Stimulated activated CD8-positive, alpha-beta memory T cell treated with anti-CD3 and anti-CD28 coated beads, Interleukin-15, amount 100 ng/mL, for 4 hours (primary cell): ENCODE data around the gene SCRN2.
A peak's percentile ranks its signal among the peaks of the same experiment; 100 is the strongest.

Experiments used
- DNase-seq, 2 donors: peaks; one replicate each; pipeline ENCODE4 v3.0.0-alpha.2; 2020; ENCODE audit warnings: low read depth in 2 of 2

The SCRN2 gene

DNA sequence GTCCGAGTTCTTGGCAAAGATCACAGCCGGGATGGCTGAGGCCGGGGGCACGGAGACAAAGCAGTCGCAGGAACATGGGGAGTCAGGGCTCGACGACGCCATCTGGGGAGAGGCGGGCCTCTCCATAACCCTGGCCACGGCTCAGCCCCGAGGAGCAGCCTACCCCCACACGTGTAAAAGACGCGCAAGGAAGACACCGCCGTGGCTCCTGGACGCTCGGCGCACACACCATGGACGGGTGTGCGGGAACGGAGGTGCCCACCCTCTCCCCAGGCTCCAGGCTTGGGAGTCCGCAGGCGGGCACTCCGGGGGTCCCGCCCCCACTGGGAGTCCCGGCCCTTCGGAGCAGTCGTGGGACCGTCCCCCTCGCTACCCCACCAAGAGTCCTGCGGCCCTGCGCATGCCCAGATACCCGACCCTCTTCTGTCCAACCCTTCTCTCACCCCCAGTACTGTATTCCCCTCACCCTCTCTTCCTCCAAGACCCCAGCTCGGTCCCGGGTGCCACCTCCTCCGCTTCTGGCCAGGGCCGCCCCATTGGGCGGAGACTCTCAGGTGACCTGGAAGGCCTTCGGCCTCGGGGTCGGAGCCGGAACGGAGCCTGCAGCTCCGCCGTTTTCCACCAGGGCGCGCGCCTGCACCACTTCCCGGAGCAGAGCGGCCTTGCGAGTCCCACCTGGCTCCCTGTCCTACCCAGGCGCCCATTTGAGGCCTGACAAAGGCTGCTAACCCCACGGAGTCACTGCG is at the start of gene SCRN2:
SCRN2 (minus strand) TSS at position 532 of the 746 bp plus-strand sequence; CDS start at position 102, 430 bp downstream.
- peak; percentile 62 to 67 for DNase-seq

DNA sequence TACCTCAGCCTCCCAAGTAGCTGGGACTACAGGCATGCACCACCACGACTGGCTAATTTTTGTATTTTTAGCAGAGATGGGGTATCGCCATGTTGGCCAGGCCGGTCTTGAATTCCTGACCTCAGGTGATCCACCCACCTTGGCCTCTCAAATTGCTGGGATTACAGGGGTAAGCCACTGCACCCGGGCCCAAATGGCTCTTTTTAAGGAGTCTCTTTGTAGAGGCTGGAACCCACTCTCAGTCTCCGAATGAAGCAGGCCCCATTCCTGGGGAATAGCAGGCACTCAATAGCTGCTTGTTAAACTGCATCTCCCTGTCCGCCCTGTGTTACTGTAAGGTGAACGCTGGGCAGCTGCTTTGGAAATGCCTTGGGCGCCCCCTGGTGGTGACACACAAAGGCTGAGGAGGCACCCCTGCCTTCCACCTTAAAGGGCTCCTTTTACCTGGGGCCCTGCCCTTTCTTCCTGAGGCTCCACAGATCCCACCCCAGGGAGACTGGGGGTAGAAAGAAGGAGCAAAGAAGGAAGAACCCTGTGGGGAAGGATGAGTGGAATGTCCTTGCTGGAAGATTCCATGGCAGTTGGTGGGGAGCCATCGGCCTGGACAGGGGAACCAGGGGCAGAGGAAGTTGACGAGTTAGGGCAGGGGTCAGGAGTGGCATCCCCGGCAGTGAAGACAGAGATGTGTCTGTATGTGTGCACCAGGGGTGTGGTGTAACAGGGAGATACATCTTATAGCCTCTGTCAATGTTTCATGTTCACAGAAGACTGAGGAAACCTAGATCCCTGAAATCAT is 48.9 kb upstream of the SCRN2 start:
- DNase-seq: peak; percentile 70 to 79

DNA sequence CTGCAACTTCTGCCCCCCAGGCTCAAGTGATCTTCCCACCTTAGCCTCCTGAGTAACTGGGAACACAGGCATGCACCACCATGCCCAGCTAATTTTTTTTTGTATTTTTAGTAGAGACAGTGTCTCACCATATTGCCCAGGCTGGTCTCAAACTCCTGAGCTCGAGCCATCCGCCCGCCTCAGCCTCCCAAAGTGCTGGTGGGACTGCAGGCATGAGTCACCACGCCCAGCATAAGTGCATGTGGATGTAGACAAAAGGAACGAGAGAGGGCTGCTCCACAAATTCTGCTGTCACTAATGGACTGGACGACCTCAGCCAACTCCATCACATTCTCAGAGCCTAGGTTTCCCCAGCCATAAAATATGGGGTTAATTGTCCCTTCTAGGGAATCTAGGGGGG is 47.2 kb upstream of the SCRN2 start:
- DNase-seq: no peak

DNA sequence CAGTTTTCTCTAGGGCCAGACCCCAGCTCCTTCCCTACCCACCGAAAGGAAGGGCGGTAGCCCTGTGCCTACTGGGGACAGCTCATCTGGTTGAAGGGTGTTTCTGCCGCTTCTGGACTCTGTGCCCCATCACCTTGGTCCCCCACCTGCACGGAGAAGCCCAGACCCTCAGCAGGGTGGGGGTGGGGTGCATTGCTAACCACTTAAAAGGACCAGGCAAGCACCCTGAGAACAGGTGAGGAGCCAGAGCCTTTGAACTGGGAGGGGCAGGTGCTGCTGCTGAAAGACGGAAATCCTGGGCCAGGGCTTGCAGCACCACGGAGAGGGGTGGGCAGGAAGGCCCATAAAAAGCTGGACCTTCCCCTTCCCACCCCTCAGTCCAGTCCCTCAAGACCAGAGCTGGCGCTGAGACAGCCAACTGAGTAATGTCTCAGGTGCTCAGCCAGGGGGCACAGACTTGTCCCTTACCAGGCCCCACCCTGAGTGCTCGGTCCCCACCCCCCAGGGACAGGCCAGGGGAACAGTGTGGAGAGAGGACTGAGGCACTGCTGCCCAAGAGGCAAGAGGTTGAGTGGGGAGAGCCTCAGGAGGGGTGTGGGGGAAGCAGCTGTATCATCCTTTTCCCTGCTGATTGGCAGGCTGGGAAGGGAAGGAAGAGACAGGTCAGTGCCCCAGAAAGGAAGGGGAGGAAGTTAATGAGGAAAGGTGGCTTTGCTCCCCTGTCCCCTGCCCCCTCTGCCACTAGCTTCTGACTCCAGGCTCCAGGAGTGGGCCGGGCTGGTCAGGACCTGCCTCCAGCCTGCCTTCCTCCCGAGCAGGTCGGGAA is 44.0 kb upstream of the SCRN2 start:
- no peak for DNase-seq

DNA sequence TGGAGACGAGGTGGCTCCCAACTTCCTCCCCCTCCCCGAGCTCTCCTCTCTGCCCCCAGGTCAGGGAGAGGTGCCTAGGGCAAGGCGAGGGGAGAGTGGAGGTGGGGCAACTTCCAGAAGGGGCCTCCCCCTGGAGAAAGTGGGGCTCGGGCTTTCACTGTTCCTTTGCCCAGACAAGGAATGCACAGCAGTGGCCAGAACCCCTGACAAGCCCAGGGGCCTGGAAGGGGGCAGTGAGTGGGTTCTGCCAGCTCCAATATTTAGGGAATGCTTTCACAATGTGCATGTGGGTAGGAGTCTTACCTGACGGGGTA is 43.3 kb upstream of the SCRN2 start:
- DNase-seq: no peak

DNA sequence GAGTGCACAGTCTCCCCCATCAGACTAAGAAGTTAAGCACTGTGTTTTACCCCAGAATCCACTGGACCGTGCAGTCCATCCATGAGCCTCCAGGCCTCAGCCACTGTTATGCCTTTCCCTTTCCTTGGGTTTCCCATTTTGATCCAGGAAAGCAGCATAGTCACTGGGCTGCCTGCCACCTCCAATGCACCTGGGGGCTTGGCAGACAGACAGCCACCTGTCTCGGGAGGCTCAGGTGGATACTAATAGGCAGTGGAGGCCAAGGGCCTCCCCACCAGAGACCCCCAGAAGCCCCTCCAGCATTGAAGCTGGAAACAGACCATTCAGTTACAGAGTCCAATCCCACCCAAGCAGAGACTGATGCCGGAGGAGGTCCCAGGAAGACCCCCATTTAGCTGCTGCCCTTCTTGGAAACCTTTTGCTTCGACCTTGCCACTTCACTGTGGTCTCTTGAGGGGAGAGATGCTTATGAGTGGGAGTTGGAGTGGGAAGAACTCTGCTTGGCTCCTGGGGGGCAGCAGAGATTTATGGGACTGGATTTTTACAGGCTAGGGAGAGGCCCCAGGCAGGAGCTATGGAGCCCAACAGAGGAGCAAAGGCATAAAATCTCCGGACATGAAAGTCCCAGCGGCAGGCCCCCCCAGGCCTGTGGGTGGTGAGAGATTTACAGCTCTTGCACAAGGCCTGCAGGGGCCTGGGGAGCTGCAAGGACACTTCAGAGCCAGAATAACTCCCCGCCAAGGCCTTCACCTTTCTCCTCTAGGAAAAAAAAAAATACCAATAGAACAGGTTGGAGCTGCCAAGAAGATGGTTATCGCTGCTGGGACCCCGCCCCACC is 42.7 kb upstream of the SCRN2 start:
- no peak for DNase-seq

DNA sequence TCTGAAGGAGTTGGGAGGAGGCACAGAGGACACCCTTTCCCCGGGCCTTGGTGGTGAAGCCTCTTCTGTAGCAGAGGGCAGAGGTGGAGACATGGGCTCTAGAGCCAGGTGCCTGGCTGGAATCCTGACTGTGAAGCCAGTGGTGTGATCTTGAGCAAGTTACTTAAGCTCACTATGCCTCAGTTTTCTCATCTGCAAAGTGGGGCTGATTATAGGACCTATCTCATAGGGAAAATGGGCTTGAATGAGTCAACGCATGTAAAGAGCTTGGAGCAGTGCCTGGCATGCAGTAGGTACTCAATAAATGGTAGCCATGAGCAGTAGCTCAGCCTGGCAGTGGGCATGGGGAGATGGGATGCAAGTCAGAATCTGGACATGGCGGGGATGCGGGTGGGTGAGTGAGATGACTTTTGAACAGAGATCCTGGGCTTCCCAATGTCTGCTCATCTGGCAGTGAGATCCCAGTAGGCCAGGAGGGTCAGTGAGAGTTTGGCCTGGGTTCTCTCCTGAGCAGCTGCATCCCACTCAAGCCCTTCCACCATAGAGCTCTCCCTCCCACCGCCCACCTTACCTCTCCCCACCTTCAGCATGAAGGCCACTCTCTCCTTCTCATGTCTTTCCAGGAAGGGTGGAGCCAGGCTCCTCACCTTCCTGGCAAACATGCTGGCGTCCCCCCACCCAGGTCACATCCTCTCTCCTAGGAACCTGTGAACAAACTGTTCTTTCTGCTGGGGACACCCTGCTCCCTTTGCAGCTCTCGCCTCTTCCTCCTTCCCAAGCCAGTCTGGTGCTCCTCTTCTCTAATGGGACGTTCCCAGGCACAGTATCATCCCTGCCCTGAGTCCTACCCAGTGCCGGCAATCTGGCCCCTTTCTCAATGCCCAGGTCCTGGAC is 41.9 kb upstream of the SCRN2 start:
- DNase-seq: no peak

DNA sequence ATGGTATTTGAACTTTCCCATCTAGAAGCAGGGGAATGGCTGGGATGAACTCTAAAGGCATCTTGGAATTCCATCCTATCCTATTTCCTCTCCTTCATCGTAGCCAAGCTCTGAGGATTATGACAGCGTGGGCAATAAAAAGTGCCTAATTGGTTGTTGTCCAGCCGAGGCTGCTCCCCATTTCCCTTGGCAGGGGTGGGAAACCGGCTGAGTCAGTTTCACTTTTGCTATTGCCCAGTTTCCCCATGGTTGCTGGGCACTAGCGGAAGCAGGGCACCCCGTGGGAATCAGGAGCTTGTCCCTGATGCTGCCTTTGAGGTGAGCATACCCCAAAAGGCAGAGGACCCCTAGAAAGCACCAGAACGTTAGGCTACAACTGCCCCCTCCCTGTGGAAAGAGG is 41.2 kb upstream of the SCRN2 start:
- DNase-seq: no peak

DNA sequence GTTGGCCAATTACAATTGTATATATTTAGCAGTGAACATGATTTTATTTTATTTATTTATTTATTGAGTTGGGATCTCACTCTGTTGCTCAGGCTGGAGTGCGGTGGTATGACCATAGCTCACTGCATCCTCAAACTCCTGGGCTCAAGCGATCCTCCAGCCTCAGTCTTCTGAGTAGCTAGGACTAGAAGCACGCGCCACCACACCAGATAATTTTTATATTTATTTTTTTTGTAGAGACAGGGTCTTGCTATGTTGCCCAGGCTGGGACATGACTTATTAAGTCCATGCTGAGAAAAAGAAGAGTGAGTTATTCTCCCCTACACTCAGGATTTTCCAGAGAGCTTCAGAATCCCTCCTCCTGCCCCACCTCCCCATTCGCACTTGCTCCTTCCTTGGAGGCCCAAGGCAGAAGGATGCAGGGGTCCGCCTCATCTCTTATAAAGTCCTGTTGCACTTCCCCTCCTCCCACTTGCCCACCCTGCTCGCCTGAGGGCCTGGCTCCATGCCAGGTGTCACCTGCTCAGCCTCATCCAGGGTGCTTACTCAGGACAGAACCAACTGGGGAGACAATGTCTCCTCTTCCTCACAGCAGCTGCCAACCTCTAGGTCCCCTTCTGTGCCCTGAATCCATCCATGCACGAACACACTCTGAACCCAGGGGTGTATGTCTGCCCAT is 38.8 kb upstream of the SCRN2 start:
- DNase-seq: no peak

DNA sequence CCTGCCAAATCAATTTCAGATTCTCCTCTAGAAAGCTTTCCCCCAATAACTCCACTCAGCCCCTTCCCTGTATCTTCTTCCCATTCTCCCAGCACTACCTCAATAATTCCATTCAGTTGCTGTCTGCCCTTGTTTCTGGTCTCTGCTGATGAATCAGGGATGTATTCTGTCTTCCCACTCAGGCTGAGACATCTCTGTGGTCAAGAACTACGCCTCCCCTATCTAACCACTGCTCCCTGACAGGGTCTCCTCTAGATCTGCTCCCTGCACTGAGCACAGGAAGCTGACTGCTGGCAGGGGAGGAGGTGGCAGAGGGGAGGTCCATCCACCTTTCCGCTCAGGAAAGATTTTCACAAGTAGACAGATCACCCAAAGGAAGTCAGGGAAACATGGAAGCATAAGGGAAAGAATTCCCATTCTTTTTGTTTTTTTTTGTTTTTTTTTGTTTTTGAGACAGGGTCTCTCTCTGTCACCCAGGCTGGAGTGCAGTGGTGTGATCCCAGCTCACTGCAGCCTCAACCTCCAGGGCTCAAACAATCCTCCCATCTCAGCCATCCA is 38.0 kb upstream of the SCRN2 start:
- no peak for DNase-seq

DNA sequence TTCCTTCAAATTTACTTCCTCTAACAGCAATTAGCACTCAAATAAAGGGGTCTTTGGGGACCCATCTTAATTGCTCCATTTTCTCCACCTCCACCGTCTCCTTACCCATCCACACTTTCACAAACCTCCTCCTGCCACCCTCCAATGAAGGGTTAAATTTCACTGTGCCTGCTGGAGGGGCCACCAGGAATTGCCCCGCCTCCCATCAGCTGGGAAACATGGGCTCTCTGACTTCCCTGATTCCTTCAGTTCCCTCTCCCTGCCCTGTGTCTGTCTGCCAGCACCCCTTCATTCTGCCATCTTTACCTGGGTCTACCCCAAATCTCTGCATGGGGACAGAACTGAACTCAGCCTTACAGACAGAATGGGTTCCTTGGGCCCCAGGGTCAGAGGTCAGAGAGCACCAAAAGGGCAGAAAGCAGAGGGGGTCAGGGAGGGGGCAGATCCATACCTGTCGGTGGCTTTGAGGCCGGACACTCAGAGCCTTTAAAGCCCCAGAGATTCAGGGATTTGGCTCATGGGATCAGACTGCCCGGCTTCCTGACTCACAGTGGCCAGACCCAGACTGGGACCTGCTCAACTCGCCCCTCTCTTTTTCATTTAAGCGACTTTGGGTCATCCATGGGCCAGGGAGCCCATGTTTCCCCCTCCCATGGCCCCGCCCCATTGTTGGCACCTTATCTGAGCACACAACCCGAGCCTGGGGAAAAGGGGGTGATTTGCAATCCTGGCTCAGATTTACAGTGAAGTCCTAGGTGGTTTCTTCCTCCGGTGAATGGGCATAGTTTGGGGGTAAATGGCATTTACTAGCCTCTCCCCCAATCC is 37.3 kb upstream of the SCRN2 start:
- no peak for DNase-seq

DNA sequence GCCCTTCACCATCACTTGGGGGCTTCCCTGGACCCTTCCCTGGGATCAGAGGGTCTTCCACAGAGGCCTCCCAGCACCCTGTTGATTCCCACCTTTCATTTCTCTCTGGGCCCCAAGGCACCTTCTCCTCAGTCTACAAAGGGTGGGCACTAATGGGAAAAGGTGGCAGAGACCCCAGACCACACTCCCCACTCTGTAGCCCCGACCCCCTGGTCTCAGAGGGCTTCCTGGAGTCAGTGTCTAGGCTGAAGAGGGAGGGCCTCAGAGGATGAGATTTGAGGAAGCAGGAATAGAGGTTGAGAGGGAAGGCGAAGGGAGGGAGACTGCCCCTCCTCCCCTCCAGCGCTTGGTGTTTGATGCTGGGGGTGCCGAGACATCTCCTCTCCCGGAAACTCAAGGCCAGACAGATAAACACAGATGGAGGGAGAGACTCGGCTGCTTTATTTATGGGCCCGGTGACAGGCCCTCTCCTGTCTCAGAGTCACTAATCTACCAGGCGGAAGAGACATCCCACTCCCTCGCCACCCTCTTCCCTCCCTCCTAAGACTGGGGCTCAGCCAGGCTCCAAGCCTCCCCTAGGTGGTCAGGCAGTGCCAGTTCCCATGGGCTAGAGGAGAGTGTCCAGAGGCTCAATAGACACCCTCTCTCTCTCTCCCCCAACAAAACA is 36.4 kb upstream of the SCRN2 start:
- no peak for DNase-seq

DNA sequence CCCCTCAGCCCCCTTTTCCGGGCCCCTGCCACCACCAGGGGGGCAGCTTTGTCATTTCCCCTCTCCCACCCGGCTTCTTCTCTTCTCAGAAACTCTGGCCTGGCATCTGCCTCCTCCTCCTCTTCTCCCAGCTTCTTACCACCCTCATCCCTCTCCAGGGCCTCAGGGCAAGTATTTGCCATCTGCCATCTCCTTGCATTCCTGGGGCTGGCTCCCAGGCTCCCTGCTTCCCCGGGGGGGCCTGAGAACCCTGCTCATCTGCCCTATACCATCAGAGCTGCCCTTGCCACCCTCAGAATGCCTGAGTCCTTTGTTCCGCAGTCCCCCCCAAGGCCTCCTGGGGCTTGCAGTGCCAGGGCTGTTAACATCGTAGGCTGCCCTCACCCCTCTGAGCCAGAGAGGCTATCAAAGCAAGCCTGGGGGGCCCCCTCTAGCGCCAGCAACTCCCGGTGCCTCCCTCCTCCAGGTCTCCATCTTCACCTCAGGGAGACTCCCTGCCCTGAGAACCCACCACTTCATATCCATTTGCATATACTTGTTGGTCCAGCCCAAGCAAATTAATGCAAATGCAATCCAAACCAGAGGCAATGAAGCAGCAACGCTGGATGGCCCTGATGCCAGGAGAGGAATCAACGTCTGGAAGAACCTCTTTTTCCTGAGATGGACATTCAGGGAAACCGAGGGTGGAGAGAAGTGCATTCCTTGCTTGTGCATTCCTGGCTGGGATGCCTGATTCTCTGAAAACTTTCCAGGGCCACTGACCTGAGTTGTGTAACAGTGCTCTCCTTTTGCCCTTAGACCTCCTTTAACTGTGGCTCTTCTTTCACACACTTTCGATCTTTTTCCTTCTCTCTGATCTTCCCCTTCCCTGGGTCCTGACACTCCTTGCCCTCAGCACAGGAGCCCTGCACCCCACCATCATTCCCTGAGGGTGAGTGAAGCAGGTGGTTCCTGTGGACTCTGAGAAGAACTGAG is 34.2 kb upstream of the SCRN2 start:
- no peak for DNase-seq

DNA sequence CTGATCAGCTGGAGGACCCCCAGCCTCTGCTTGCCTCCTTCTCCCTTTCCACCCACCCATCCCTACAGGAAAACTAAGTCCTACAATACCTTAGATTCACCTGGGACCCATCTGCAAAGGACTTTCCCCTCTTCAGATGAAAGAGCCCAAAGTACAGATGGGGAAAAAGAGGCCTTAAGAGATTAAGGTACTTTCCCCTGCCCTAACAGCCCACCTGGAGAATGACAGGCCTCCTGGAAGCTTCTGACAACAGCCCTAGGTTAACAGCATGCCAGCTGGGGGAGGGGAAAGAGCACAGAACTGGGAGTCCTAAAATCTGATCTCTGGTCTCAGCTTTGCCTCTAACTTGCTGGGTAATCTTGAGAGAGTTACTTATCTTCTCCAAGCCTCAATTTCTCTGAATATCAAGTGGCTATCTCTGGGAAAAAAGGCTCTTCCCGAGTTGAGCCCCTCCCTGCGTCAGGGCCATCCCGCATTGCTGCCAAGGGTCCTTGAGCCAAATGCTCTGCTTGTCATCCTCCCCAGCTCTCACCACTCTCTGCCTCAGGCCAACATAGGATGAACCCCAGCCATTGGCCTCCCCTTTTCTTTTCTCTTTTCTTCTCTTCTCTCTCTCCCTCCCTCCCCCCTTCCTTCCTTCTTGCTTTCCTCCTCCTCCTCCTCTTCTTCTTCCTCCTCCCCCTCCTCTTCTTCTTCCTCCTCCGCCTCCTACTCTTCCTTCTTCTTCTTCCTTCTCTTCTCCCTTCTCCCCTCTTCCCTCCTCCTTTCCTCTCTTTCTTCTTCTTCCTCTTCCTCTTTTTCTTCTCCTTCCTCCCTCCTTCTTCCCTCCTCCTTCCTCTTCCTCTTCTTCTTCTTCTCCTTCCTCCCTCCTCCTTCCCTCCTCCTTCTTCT is 32.4 kb upstream of the SCRN2 start:
- DNase-seq: no peak

DNA sequence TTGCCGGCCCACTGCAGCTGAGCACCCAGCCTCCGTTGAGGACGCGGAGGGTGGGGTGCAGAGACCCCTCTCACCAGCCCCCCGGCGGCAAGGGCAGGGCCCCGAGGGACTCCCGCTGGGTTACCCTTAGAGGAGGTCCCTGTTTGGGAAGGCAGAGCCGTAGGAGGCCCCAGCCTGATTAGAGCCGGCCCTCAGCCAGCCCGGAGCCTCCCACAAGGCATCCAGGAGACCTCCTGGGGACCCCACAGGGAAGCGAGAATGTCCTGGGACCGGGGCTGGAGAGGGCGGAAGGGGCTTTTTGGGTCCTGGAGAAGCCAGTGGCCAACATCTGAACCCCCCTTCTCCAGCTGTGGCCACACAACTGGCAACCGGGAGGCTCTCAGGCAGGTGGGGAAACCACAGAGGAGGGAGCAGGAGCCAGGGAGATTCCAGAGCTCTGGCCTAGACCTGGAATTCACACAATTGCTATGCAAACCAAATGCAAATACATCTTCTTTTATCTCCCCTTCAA is 31.6 kb upstream of the SCRN2 start:
- no peak for DNase-seq
